Liver (tissue), 9 donors: ENCODE results near the gene MMEL1. TPM values are rescaled to one million over a fixed set of nuclear protein-coding genes. Genes with fewer than 3 reads are reported as not detected.

ENCODE experiments used
- DNase-seq: peaks from one replicate; pipeline ENCODE4 v3.0.0-alpha.2; 2017; ENCODE audit warnings: low spot score
- H3K27ac ChIP-seq, 2 donors: one replicate each; pipeline ENCODE4 v1.7.0; 2013; ENCODE audit warnings: inconsistent platforms in 2 of 2, low read length in 2 of 2, control low read depth in 1 of 2, low read depth in 1 of 2, mild to moderate bottlenecking in 1 of 2
- H3K27me3 ChIP-seq, 4 donors: one replicate each; pipeline versions ENCODE4 v1.6.1 to v1.7.0; 2013; ENCODE audit warnings: low read length in 3 of 4, inconsistent platforms in 1 of 4, mild to moderate bottlenecking in 1 of 4, moderate library complexity in 1 of 4; ENCODE audit not compliant: control insufficient read depth in 4 of 4, insufficient read depth in 4 of 4
- H3K36me3 ChIP-seq, 4 donors: one replicate each; pipeline versions ENCODE4 v1.6.1 to v1.7.0; 2013; ENCODE audit warnings: low read length in 3 of 4, mild to moderate bottlenecking in 3 of 4, low read depth in 1 of 4, moderate library complexity in 1 of 4; ENCODE audit not compliant: control insufficient read depth in 4 of 4, insufficient read depth in 3 of 4
- H3K4me1 ChIP-seq, 4 donors: one replicate each; pipeline versions ENCODE4 v1.6.1 to v1.7.0; 2013; ENCODE audit warnings: low read length in 3 of 4, mild to moderate bottlenecking in 3 of 4, moderate library complexity in 1 of 4; ENCODE audit not compliant: control insufficient read depth in 4 of 4, insufficient read depth in 4 of 4
- H3K4me3 ChIP-seq, 3 donors: one replicate each; pipeline versions ENCODE4 v1.6.1 to v1.7.0; 2013; ENCODE audit warnings: low read length in 3 of 3, control low read depth in 1 of 3, low read depth in 1 of 3, mild to moderate bottlenecking in 1 of 3
- H3K9ac ChIP-seq, 2 donors: one replicate each; pipeline ENCODE4 v1.7.0; 2013; ENCODE audit warnings: low read length in 2 of 2, mild to moderate bottlenecking in 2 of 2, moderate library complexity in 2 of 2, control low read depth in 1 of 2, low read depth in 1 of 2
- H3K9me3 ChIP-seq, 4 donors: one replicate each; pipeline versions ENCODE4 v1.6.1 to v1.7.0; 2013; ENCODE audit warnings: low read length in 3 of 4; ENCODE audit not compliant: control insufficient read depth in 4 of 4
- ATF3 ChIP-seq: IDR thresholded peaks from 2 replicates; pipeline ENCODE4 v1.6.1; 2016; ENCODE audit warnings: antibody characterized with exemption
- EGR1 ChIP-seq, 2 donors: IDR thresholded peaks; 2 replicates each; pipeline ENCODE4 v1.6.1; 2016 to 2018; ENCODE audit warnings: antibody characterized with exemption in 2 of 2, low read depth in 2 of 2
- FOXA1 ChIP-seq: IDR thresholded peaks from 2 replicates; pipeline ENCODE4 v1.6.1; 2016; ENCODE audit warnings: antibody characterized with exemption
- FOXA2 ChIP-seq: IDR thresholded peaks from 2 replicates; pipeline ENCODE4 v1.6.1; 2016; ENCODE audit warnings: antibody characterized with exemption
- GABPA ChIP-seq, 2 donors: IDR thresholded peaks in 1 of 2; conservative IDR thresholded peaks in 1 of 2; 2 replicates each; pipeline ENCODE4 v1.6.1; 2016; ENCODE audit warnings: antibody characterized with exemption in 2 of 2, mild to moderate bottlenecking in 1 of 2, moderate library complexity in 1 of 2
- HNF4A ChIP-seq, 2 donors: conservative IDR thresholded peaks; 2 replicates each; pipeline ENCODE4 v1.6.1; 2016; ENCODE audit warnings: antibody characterized with exemption in 2 of 2, mild to moderate bottlenecking in 2 of 2
- HNF4G ChIP-seq: IDR thresholded peaks from 2 replicates; pipeline ENCODE4 v1.6.1; 2016; ENCODE audit warnings: antibody characterized with exemption
- JUND ChIP-seq, 2 donors: IDR thresholded peaks; 2 replicates each; pipeline ENCODE4 v1.6.1; 2016; ENCODE audit warnings: antibody characterized with exemption in 2 of 2
- NR2F2 ChIP-seq: IDR thresholded peaks from 2 replicates; pipeline ENCODE4 v1.6.1; 2016; ENCODE audit warnings: antibody characterized with exemption
- RAD21 ChIP-seq, 2 donors: IDR thresholded peaks; 2 replicates each; pipeline ENCODE4 v1.6.1; 2016; ENCODE audit warnings: antibody characterized with exemption in 2 of 2, mild to moderate bottlenecking in 2 of 2
- REST ChIP-seq: IDR thresholded peaks from 2 replicates; pipeline ENCODE4 v1.6.1; 2016; ENCODE audit warnings: antibody characterized with exemption, mild to moderate bottlenecking
- RXRA ChIP-seq, 2 donors: IDR thresholded peaks; 2 replicates each; pipeline ENCODE4 v1.6.1; 2017 to 2018; ENCODE audit warnings: antibody characterized with exemption in 2 of 2, mild to moderate bottlenecking in 1 of 2
- SP1 ChIP-seq: IDR thresholded peaks from 2 replicates; pipeline ENCODE4 v1.6.1; 2018; ENCODE audit warnings: antibody characterized with exemption, mild to moderate bottlenecking
- YY1 ChIP-seq: IDR thresholded peaks from 2 replicates; pipeline ENCODE4 v1.6.1; 2016; ENCODE audit warnings: antibody characterized with exemption, mild to moderate bottlenecking
- WGBS: extraction: QIAGEN DNeasy Blood & Tissue Kit; methylation state at CpG from one replicate; pipeline ENCODE4 v1.1.7; 2013; 5-methylcytosine and 5-hydroxymethylcytosine counted together
- polyA plus RNA-seq, 2 donors: library from polyadenylated mRNA; stranded (reverse) in 1 of 2; unstranded in 1 of 2; fragments of 200-250 nt in 1 of 2; fragments of >200 nt in 1 of 2; fragmentation: Nextera tagmentation in 1 of 2; extraction: Ambion mirVana in 1 of 2; gene quantifications; one replicate each; pipeline versions ENCODE4 v1.2.1 to v1.2.3, GENCODE V29; 2013 to 2015
- total RNA-seq, 2 donors: library from RNA; depleted of rRNA; stranded (reverse); fragments of >200 nt; gene quantifications; one replicate each; pipeline ENCODE4 v1.2.3, GENCODE V29; 2014
- TF ChIP-seq, protein P1 (sequence below): IDR thresholded peaks from 2 replicates; pipeline ENCODE4 v1.6.1; 2016; ENCODE audit warnings: antibody characterized with exemption
- donor health status: healthy.
- donor health status: healthy.
- donor health status: healthy.
- donor health status: healthy.
- donor health status: healthy.

MMEL1 gene
- total and polyA plus RNA-seq, 4 donors = under 0.01 to 0.42 TPM; not detected in 2

GRCh38 chr1:2595261-2595811, 37.5 kb downstream of the MMEL1 start:
- Histone ChIP-seq H3K27ac (no peak overlapping the region), H3K4me3 (no peak overlapping the region), H3K27me3 (no peaks in the 10 kb centered on the region), H3K9me3 (no peaks in the 10 kb centered on the region), H3K36me3 (no peaks in the 10 kb centered on the region), H3K4me1 (no peaks in the 10 kb centered on the region), H3K9ac (no peak overlapping the region)
- 68% methylated on average over 19 of the region's 19 CpGs for WGBS
- no peak for DNase-seq
- no peak for TF ChIP-seq FOXA2
- TF ChIP-seq GABPA (IDR thresholded peaks at IDR 0.05 in 1 of 2, conservative IDR thresholded peaks at IDR 0.05 in 1 of 2) = no peak
- TF ChIP-seq YY1 = no peak
- no peak for TF ChIP-seq RXRA (IDR thresholded peaks at IDR 0.05)
- TF ChIP-seq SP1 = no peak
- no peak for TF ChIP-seq JUND (IDR thresholded peaks at IDR 0.05)
- no peak for TF ChIP-seq EGR1 (IDR thresholded peaks at IDR 0.05; ENCODE audit: low read depth in 2 of 2)
- no peak for TF ChIP-seq RAD21 (IDR thresholded peaks at IDR 0.05)
- no peak for TF ChIP-seq FOXA1

DNA sequence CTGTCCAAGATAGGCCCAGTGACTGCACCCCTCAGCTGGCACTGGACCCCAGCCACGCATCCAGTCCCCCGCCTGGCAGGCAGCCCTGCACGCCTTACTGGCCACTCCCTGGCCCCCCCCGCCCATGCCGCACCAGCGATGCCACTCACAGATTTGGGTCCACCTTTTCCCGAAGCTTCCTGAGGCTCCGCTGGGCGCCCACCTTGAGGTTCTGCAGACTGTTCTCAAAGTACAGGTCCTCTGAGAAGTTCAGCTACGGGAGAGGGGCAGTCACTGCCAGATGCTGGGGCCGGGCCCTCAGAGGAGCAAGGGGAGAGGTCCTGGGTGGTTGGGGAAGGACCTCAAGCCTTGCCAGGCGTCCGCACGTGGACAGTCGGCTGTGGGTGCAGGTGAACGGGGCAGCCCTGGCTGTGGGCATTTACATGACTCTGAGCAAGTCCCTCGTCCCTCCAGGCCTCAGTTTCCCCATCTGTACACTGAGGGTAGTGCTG, 38.1 kb downstream of the MMEL1 start:
- TF ChIP-seq RXRA (IDR thresholded peaks at IDR 0.05) (no peak), YY1 (no peak), HNF4A (conservative IDR thresholded peaks at IDR 0.05) (no peak), NR2F2 (no peak), EGR1 (IDR thresholded peaks at IDR 0.05; ENCODE audit: low read depth in 2 of 2) (no peak), REST (no peak), JUND (IDR thresholded peaks at IDR 0.05) (no peak), HNF4G (no peak), FOXA2 (no peak), SP1 (no peak), GABPA (IDR thresholded peaks at IDR 0.05 in 1 of 2, conservative IDR thresholded peaks at IDR 0.05 in 1 of 2) (no peak), ATF3 (no peak)
- TF ChIP-seq, protein P1, sequence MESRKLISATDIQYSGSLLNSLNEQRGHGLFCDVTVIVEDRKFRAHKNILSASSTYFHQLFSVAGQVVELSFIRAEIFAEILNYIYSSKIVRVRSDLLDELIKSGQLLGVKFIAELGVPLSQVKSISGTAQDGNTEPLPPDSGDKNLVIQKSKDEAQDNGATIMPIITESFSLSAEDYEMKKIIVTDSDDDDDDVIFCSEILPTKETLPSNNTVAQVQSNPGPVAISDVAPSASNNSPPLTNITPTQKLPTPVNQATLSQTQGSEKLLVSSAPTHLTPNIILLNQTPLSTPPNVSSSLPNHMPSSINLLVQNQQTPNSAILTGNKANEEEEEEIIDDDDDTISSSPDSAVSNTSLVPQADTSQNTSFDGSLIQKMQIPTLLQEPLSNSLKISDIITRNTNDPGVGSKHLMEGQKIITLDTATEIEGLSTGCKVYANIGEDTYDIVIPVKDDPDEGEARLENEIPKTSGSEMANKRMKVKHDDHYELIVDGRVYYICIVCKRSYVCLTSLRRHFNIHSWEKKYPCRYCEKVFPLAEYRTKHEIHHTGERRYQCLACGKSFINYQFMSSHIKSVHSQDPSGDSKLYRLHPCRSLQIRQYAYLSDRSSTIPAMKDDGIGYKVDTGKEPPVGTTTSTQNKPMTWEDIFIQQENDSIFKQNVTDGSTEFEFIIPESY = no peak
- 88% methylated on average over 17 of the region's 17 CpGs for WGBS
- Histone ChIP-seq H3K9ac (no peak overlapping the region), H3K36me3 (no peaks in the 10 kb centered on the region), H3K27ac (no peak overlapping the region), H3K9me3 (no peaks in the 10 kb centered on the region), H3K4me3 (no peak overlapping the region), H3K27me3 (no peaks in the 10 kb centered on the region), H3K4me1 (no peaks in the 10 kb centered on the region)
- DNase-seq = no peak
